ENCODE data around the gene APP. TPM values are rescaled to one million over a fixed set of nuclear protein-coding genes. Genes with fewer than 3 reads are reported as not detected.

Gene APP
- total RNA-seq, 1 donor from 2014 or later: 356 TPM

DNA sequence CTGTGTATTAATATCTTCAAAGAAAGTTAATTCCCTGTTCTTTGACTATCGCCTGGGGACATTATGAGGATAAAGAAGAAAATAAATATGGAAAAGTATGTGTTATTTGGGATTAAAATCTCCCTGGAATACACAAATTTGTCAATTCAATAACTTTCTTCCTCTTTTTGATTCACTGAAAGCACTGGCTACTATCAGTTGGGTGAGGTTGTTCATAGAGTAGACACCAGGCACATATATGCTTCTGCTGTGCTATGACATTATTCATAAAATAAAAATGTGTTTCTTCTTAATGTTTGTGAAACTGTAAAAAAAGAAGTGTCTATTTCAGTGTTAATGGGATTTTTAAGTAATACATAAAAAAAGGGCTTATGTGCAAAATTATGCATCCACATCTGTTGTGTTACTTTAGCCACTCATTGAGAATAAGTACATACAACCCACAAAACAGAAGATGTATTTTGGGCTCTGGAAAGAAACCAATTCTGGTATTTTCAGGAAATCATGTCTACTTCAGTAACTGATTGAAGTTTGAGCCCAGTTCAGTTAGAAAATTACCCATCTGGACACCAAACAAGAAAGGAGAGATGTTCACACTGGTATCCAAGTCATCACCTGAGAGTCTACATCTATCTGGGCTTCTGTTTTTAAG is 266.4 kb downstream of the APP start:
- ATAC-seq (no peak), DNase-seq (no peak)
- intact Hi-C loops (cut with micrococcal nuclease): no loop called here

DNA sequence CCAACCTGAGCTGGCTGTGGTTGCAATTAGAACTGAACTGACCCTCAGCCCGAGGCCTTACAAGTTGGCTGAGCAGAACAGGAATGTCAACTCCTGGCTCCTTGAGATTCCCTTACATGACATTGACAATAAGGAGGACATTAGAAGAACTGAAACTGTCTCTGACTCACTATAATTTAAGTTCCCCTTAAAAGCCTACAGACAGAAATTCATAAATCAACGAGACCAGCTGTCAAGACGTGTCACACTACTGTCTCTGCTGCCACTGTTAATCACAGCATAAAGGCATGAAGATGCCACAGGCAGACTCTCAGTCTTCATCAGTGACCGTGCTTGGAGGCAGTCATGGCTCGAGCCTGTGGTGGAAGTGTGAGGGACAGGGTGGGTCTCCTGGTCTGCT is 267.0 kb downstream of the APP start:
- ATAC-seq: peak; percentile 36
- intact Hi-C loops (cut with micrococcal nuclease): no loop called here
- DNase-seq: no peak

DNA sequence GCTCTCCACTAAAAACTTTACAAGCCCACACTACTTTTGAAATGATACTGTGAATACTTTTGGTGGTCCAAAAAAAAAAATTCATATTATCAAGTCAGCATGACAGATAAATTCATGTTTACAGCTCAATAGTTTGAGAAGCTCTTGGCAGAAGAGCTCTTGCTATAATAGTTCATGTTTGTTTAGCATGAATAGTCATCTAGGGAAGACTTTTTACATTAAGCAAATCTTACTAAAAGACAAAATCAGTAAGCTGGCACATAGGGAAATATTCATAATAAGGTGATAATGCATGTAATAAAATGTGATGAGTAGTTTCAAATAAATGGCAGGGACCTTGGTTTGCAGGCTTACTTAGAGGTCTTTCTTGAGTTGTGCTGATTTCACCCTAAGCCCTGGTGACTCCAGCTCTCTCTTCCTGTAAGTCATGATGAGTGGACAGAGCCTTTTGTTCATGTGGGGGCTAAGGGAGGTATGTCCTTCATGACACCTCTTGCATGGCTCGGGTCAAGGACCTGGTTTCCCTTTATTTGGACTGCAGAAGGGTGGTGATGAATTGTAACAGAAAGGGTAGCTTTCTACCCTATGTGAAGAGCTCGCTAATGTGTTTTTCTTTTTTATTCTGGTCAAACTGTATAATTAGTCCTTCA is 269.1 kb downstream of the APP start:
- no peak for DNase-seq
- intact Hi-C loops (cut with micrococcal nuclease): no loop called here
- ATAC-seq: no peak

GRCh38 chr21:25898671-25899070 is 271.9 kb downstream of the APP start:
- ATAC-seq (no peak), DNase-seq (no peak)
- intact Hi-C loops (cut with micrococcal nuclease): loop anchor here (10.0 kb wide), 1 partner anchor 276 kb away; the partner anchor contains the start of gene APP

DNA sequence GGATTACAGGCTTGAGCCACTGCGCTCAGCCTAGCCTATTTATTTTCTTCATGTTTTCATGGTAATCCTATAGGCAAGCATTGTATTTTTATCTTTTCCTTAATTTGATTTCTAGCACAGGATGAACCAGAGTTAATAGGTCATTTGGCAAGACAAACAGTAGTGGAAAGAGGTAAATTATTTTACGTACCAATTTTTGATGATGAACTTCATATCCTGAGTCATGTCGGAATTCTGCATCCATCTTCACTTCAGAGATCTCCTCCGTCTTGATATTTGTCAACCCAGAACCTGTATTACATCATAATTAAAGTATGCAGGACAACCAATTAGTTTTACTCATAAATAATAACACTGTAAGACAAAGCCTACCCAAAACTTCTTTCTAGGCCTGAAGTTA is 273.2 kb downstream of the APP start:
- intact Hi-C loops (cut with micrococcal nuclease): loop anchor here (10.0 kb wide), 1 partner anchor 277 kb away; the partner anchor contains the start of gene APP
- no peak for ATAC-seq
- DNase-seq: no peak

DNA sequence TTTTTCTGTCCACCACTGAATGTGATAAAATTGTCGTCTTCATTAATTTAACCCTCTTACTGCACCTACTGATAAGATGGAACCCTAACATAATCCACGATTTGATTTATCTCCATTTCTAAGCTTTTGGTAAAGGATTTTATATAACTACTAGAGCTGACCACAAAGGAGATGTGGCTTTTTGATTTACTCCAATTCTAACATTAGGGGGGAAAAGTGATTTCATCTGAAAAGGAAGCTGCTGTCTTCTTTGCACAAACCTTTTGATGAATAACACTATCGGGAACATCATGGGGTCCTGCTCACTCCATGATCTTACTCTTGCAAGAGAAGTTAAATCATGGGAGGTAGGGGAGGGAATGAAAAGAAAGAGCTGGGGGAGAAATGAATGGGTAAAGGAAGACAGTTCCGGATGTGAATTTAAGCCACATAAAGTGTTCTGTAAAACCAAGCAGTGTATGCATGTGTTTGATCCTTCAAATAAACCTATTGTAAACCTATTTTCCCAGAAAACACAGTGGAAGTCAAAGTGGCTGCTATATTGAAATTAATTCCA is 274.0 kb downstream of the APP start:
- intact Hi-C loops (cut with micrococcal nuclease): loop anchor here (10.0 kb wide), 1 partner anchor 278 kb away; the partner anchor contains the start of gene APP
- no peak for ATAC-seq

GRCh38 chr21:25895565-25896205 is 274.9 kb downstream of the APP start:
- DNase-seq (no peak), ATAC-seq (peak; percentile 63)
- intact Hi-C loops (cut with micrococcal nuclease): loop anchor here (10.0 kb wide), 1 partner anchor 279 kb away; the partner anchor contains the start of gene APP

More for the DNA sequence above, 274.0 kb downstream of the APP start:
- DNase-seq: no peak

- intact Hi-C loops (cut with micrococcal nuclease): loop anchor here (10.0 kb wide), 1 partner anchor 282 kb away; the partner anchor contains the start of gene APP
- DNase-seq: no peak
- ATAC-seq: no peak
These were observed 277.4 kb downstream of the APP start for GRCh38 chr21:25893191-25893590.

DNA sequence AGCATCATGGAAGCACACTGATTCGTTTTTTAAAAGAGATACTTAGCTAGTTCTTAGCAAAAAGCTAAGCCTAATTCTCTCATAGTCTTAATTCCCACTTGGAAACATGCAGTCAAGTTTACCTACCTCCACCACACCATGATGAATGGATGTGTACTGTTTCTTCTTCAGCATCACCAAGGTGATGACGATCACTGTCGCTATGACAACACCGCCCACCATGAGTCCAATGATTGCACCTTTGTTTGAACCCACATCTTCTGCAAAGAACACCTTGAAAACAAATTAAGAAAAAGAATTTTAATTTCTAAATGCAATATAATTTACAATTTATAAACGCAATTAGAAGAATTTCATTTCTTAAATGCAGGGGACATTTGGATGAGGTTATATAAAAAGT is 279.0 kb downstream of the APP start:
- no peak for DNase-seq
- ATAC-seq: no peak
- intact Hi-C loops (cut with micrococcal nuclease): loop anchor here (10.0 kb wide), 1 partner anchor 283 kb away; the partner anchor contains the start of gene APP

GRCh38 chr21:25890001-25890400 is 280.6 kb downstream of the APP start:
- DNase-seq (no peak), ATAC-seq (peak; percentile 29)
- intact Hi-C loops (cut with micrococcal nuclease): loop anchor here (10.0 kb wide), 1 partner anchor 285 kb away; the partner anchor contains the start of gene APP

DNA sequence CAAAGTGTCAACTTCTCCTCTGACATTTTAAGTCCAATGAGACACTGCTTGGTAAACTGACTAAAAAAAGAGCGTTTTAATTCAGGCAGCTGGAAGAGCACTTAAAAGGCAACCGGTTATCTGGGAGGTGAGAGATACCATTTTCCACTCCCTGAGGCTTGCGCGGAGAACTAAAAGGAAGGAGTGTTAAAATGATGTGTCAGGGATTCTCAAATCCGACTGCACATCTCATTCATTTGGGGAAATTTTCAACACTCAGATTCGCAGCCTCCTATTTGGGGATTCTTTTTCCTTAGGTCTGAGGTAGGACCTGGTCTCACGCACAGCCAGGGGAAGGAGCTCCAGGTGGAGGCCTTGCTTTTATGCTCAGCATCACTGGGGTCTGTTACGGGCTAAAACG is 281.9 kb downstream of the APP start:
- intact Hi-C loops (cut with micrococcal nuclease): no loop called here
- ATAC-seq (no peak), DNase-seq (no peak)

GRCh38 chr21:25887646-25888306 is 282.8 kb downstream of the APP start:
- intact Hi-C loops (cut with micrococcal nuclease): no loop called here
- DNase-seq (no peak), ATAC-seq (no peak)

- DNase-seq (no peak), ATAC-seq (no peak)
- intact Hi-C loops (cut with micrococcal nuclease): no loop called here
These were observed 283.4 kb downstream of the APP start for GRCh38 chr21:25887166-25887565.

GRCh38 chr21:25885880-25886279 is 284.7 kb downstream of the APP start:
- DNase-seq: no peak
- no peak for ATAC-seq
- intact Hi-C loops (cut with micrococcal nuclease): no loop called here

GRCh38 chr21:25885405-25885804 is 285.2 kb downstream of the APP start:
- intact Hi-C loops (cut with micrococcal nuclease): no loop called here
- ATAC-seq (peak; percentile 12), DNase-seq (no peak)

DNA sequence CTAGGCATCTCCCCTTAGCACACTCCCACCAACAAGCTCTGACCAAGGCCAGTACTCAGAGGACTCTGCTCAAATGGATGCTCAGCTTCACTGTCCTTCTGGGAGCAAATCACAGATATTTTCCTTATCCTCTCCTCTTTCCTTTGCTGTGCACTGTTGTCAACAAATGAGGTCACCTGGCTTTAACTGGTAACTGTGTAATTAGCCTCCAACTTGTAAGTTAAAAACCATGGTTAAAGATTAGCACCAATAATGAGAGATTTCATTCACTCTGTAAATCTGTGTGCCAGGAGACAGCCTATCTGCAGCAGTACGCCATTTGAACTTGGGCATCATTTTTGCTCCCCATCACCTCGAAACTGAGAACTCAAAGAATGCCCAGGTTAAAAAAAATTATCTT is 286.3 kb downstream of the APP start:
- DNase-seq (no peak), ATAC-seq (no peak)
- intact Hi-C loops (cut with micrococcal nuclease): loop anchor here (5.0 kb wide), 1 partner anchor 838 kb away; no protein-coding TSS in a partner anchor

GRCh38 chr21:25881524-25882376 is 288.8 kb downstream of the APP start:
- ATAC-seq (peak; percentile 81), DNase-seq (peak; percentile 77)

DNA sequence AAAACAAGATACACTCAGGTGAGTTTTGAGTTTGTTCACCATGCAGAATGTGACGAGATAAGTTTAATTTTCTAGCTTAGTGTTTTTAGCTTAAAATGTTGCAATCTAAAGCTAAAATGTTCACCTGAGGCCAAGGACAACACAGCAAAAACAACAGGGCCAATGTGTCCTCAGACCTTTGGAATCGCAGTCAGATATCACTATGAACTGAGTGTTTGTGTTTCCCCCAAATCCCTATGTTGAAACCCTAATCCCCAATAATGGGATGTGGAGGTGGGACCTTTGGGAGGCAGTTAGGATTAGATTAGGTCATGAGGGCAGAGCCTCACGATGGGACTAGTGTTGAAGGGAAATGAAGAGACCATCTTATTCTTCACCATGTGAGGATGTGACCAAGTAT is 291.4 kb downstream of the APP start:
- DNase-seq (no peak), ATAC-seq (no peak)
- intact Hi-C loops (cut with micrococcal nuclease): no loop called here

More at GRCh38 chr21:25881524-25882376, 288.8 kb downstream of the APP start:
- intact Hi-C loops (cut with micrococcal nuclease): loop anchor here (5.0 kb wide), 1 partner anchor 841 kb away; no protein-coding TSS in a partner anchor
